DOHH2 (cell line): ENCODE results near the gene ZBTB47.

Experiments
- H3F3A ChIP-seq: fragments of 200-600 bp; sonication (generic), shearing (Covaris generic); 2 replicates; pipeline ENCODE4 v1.6.0; 2016; ENCODE audit warnings: antibody characterized with exemption, mild to moderate bottlenecking; ENCODE audit not compliant: control insufficient read depth, insufficient read depth
- H3K27ac ChIP-seq: fragments of 200-600 bp; sonication (generic); 2 replicates; pipeline ENCODE4 v1.5.1; 2014; ENCODE audit warnings: low read depth, mild to moderate bottlenecking, low read length, moderate library complexity
- H3K27me3 ChIP-seq: fragments of 200-600 bp; sonication (generic); 2 replicates; pipeline ENCODE4 v1.6.1; 2014; ENCODE audit warnings: mild to moderate bottlenecking, low read length, mixed read lengths; ENCODE audit not compliant: control insufficient read depth
- H3K36me3 ChIP-seq: fragments of 200-600 bp; sonication (generic); 2 replicates; pipeline ENCODE4 v1.6.1; 2014; ENCODE audit warnings: mild to moderate bottlenecking, low read length, moderate library complexity, mixed read lengths; ENCODE audit not compliant: control insufficient read depth
- H3K4me1 ChIP-seq: fragments of 200-600 bp; sonication (generic); 2 replicates; pipeline ENCODE4 v1.6.1; 2014; ENCODE audit warnings: mild to moderate bottlenecking, low read length, mixed read lengths; ENCODE audit not compliant: control insufficient read depth
- H3K4me2 ChIP-seq: fragments of 200-600 bp; sonication (generic); 2 replicates; pipeline ENCODE4 v1.6.0; 2014; ENCODE audit warnings: mild to moderate bottlenecking, low read length, moderate library complexity
- H3K4me3 ChIP-seq: fragments of 200-600 bp; sonication (generic); 2 replicates; pipeline ENCODE4 v1.5.1; 2014; ENCODE audit warnings: mild to moderate bottlenecking, low read length, mixed read lengths
- H3K79me2 ChIP-seq: fragments of 200-600 bp; sonication (generic); 2 replicates; pipeline ENCODE4 v1.6.1; 2014; ENCODE audit warnings: mild to moderate bottlenecking, low read length, mixed read lengths; ENCODE audit not compliant: control insufficient read depth
- H3K9me2 ChIP-seq: fragments of 200-600 bp; sonication (generic); replicated peaks from 2 replicates; pipeline ENCODE4 v1.6.1; 2014; ENCODE audit warnings: mild to moderate bottlenecking, low read length, mixed read lengths; ENCODE audit not compliant: control insufficient read depth
- H3K9me3 ChIP-seq: fragments of 200-600 bp; sonication (generic); 2 replicates; pipeline ENCODE4 v1.6.1; 2014; ENCODE audit warnings: antibody characterized with exemption, low read length, mixed read lengths; ENCODE audit not compliant: control insufficient read depth, insufficient read depth
- H4K20me1 ChIP-seq: fragments of 200-600 bp; sonication (generic); 2 replicates; pipeline ENCODE4 v1.6.0; 2014; ENCODE audit warnings: low read depth, mild to moderate bottlenecking, antibody characterized with exemption, low read length, moderate library complexity; ENCODE audit not compliant: control insufficient read depth, insufficient read depth
- CTCF ChIP-seq: fragments of 200-600 bp; sonication (generic); IDR thresholded peaks from one replicate; pipeline ENCODE4 v1.5.1; 2014; ENCODE audit warnings: antibody characterized with exemption, mild to moderate bottlenecking, low read depth, low read length; ENCODE audit not compliant: poor library complexity, severe bottlenecking
- EZH2phosphoT487 ChIP-seq: fragments of 200-600 bp; sonication (generic); IDR thresholded peaks from 2 replicates; pipeline ENCODE4 v1.6.1; 2017; ENCODE audit warnings: borderline replicate concordance, mild to moderate bottlenecking, antibody characterized with exemption, low read length, moderate library complexity, mixed read lengths

Gene ZBTB47

GRCh38 chr3:42658091-42658770, 4.7 kb downstream of the ZBTB47 start:
- Histone ChIP-seq H3K4me2 (no peak overlapping the region), H3K4me3 (no peak overlapping the region), H3K9me2 (no peaks in the 10 kb centered on the region), H4K20me1 (no peaks in the 10 kb centered on the region), H3K79me2 (no peaks in the 10 kb centered on the region), H3K27me3 (peaks cover 15% of the 10 kb centered on the region), H3K27ac (no peak overlapping the region), H3K4me1 (peaks cover 3% of the 10 kb centered on the region), H3K9me3 (no peaks in the 10 kb centered on the region), H3K36me3 (no peaks in the 10 kb centered on the region), H3F3A (no peaks in the 10 kb centered on the region)
- TF ChIP-seq EZH2phosphoT487 (no peak), CTCF (no peak)

GRCh38 chr3:42658771-42659390, 5.4 kb downstream of the ZBTB47 start:
- peaks cover 11% of the 10 kb centered on the region for H3K27me3 ChIP-seq
- peaks cover 6% of the 10 kb centered on the region for H3K4me1 ChIP-seq
- no peak overlapping the region for H3K4me3 ChIP-seq
- no peaks in the 10 kb centered on the region for H4K20me1 ChIP-seq
- no peaks in the 10 kb centered on the region for H3K36me3 ChIP-seq
- no peaks in the 10 kb centered on the region for H3F3A ChIP-seq
- no peaks in the 10 kb centered on the region for H3K79me2 ChIP-seq
- no peaks in the 10 kb centered on the region for H3K9me3 ChIP-seq
- no peak overlapping the region for H3K4me2 ChIP-seq
- no peak for TF ChIP-seq CTCF
- TF ChIP-seq EZH2phosphoT487: no peak
- no peak overlapping the region for H3K27ac ChIP-seq
- no peaks in the 10 kb centered on the region for H3K9me2 ChIP-seq

- Histone ChIP-seq H3K36me3 (no peaks in the 10 kb centered on the region), H3K27me3 (peaks cover 8% of the 10 kb centered on the region), H3K4me1 (peaks cover 8% of the 10 kb centered on the region), H3K4me3 (no peak overlapping the region), H3K9me3 (no peaks in the 10 kb centered on the region), H4K20me1 (no peaks in the 10 kb centered on the region), H3K27ac (no peak overlapping the region), H3K4me2 (no peak overlapping the region), H3K9me2 (no peaks in the 10 kb centered on the region), H3F3A (no peaks in the 10 kb centered on the region), H3K79me2 (no peaks in the 10 kb centered on the region)
- TF ChIP-seq EZH2phosphoT487: no peak
- no peak for TF ChIP-seq CTCF
These were observed 6.1 kb downstream of the ZBTB47 start for GRCh38 chr3:42659451-42660130.
